Epithelial cell of proximal tubule (primary cell): ENCODE measurements around the gene FMN2. TPM values are rescaled to one million over a fixed set of nuclear protein-coding genes. Genes with fewer than 3 reads are reported as not detected.

Experiments used
- DNase-seq: peaks from one replicate; pipeline ENCODE4 v3.0.0-alpha.2; 2011; ENCODE audit warnings: low read depth
- H3K4me3 ChIP-seq: 2 replicates; pipeline ENCODE4 v1.5.1; 2011; ENCODE audit warnings: low read depth, mild to moderate bottlenecking, low read length
- CTCF ChIP-seq: conservative IDR thresholded peaks from 2 replicates; pipeline ENCODE4 v1.5.1; 2012; ENCODE audit warnings: low read depth, mild to moderate bottlenecking, low read length
- total RNA-seq: library from RNA; depleted of rRNA; stranded (reverse); fragments of >200 nt; gene quantifications from 2 replicates; pipeline ENCODE4 v1.2.3, GENCODE V29; 2015

The FMN2 gene
- total RNA-seq, 1 donor from 2014 or later: 0.86 TPM

GRCh38 chr1:240232530-240232929 lies 140.8 kb downstream of the FMN2 start:
- no peak for TF ChIP-seq CTCF
- no peak for DNase-seq
- no peak overlapping the region for H3K4me3 ChIP-seq

- H3K4me3 ChIP-seq: no peak overlapping the region
- no peak for TF ChIP-seq CTCF
- DNase-seq: no peak
Measured at GRCh38 chr1:240234485-240235210, 143.0 kb downstream of the FMN2 start.

GRCh38 chr1:240235521-240236288 lies 144.0 kb downstream of the FMN2 start:
- no peak overlapping the region for H3K4me3 ChIP-seq
- no peak for DNase-seq
- no peak for TF ChIP-seq CTCF

- no peak for DNase-seq
- no peak for TF ChIP-seq CTCF
- no peak overlapping the region for H3K4me3 ChIP-seq
Measured at GRCh38 chr1:240237305-240237721, 145.6 kb downstream of the FMN2 start.

- no peak for DNase-seq
- no peak overlapping the region for H3K4me3 ChIP-seq
- TF ChIP-seq CTCF: no peak
Measured at GRCh38 chr1:240239309-240239708, 147.6 kb downstream of the FMN2 start.

- DNase-seq: no peak
Measured at GRCh38 chr1:240241278-240241677, 149.6 kb downstream of the FMN2 start.

More at GRCh38 chr1:240241278-240241677, 149.6 kb downstream of the FMN2 start:
- no peak overlapping the region for H3K4me3 ChIP-seq
- no peak for TF ChIP-seq CTCF
